AG08396 (cell line): ENCODE data around the gene FGGY.
"Not testable (repeated sequence)": the region's sequence is repeated elsewhere in the genome, so short reads cannot be mapped to it uniquely, and the experiment has no call there.

ENCODE experiments used
- DNase-seq: peaks from one replicate; pipeline ENCODE4 v3.0.0; 2012; ENCODE audit warnings: low spot score, mixed read lengths

The FGGY gene

GRCh38 chr1:59288046-59288445 lies 8.8 kb upstream of the FGGY start:
- DNase-seq, result no peak

DNA sequence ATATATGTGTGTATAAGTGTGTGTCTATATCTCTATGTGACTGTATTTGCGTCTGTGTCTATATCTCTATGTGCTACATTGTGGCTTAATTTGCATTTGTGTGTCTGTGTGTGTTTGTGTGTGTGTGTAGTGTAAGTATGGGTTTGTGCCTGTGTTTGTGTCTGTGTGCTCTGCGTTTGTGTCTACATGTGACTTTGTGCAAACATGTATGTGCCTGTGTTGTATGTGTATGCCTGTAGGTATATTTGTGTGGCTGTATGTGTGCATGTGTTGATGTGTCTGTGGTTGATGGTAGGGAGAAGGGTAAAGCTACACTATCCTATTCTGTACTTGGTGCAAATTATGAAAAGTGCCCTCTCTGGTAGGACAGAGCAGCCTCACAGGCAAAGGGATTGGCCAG lies 7.3 kb upstream of the FGGY start:
- no peak for DNase-seq

DNA sequence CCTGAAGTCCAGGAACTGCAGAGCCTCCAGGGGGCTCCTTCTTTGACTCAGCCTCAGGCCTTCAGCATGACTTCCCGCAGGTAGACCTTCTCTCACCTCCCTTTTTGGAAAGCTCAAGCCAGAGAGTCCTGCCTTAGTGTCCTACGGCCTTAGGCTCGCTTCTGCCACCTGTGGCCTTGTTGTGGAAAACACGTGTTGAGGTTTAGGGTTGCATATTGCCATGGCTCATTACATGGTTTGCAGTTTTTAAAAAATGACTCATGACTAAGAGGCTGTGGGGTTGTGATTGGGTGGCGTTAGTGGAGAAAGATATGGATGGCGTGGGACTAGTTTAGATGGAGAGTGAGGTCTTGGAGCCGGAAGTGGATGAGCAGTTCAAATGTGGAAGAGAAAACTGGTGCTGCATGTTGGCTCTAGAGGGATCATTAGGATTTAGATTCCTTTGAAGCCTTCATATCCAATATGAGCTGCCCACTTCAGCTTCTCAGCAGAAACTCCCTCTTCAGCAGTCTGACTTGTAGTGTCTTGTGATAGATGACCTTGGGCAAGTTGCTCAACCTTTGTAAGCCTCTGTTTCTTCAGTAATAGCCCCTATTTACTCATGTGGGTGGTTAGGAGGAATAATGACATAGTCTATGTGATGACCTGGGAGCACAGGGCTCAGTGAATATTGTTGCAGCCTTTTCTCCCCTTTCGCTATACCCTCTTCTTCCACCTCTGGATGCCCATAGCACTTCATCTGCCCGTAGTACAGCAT lies 6.5 kb upstream of the FGGY start:
- DNase-seq, result no peak

DNA sequence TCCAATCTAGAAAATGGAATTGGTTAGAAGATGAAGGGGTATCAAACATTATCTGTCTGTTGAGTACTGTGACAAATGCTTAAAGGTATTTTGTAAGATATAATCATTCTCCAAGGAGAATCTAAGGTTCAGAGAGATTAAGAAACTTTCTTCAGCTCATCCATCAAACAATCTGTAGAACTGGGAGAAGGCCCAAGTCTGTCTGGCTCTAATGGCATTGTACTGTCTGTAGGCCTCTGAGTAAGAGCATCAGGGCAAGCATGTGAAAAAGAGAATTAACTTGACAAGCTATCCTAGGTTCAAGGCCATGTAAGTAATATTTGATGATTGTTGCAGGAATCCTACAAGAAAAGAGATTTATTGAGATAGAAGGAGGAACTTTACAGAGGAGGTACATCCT lies 5.3 kb upstream of the FGGY start:
- no peak for DNase-seq

DNA sequence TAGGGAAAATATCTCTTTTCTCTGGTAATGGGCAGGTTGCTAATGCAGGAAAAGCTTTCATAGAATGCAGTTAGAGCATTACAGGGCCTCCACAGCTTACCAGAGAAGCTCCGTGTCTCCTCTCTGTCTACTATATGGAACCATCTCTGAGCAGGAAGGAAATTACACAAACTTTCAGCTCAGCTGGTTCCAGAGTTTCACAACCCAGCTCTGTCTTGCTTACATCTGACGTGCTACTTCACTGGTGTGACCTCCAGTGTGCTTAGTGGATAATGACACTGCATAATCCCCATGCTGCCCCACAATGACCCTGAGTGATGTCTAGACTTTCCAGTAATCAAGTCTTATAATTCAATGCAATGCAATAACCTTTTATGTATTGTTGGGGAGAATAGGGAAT lies 4.3 kb upstream of the FGGY start:
- DNase-seq, result peak; percentile 42

GRCh38 chr1:59293206-59293605 lies 3.7 kb upstream of the FGGY start:
- no peak for DNase-seq

DNA sequence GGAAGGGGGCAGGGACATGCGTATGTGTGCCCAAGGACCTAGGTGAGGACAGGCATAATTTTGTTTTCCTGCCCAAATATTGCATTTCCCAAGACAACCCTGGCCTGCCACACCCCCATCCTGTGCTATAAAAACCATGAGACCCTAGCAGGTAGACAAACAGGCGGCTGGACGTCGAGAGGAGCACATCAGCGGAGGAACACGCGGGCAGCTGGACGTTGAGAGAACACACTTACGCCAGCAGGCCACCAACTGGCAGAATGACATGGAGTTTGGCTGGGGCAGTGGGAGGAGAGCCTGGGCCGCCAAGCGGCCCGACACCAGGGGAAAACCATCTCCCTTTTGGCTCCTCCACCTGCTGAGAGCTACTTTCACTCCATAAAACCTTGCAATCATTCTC lies 3.0 kb upstream of the FGGY start:
- no peak for DNase-seq

DNA sequence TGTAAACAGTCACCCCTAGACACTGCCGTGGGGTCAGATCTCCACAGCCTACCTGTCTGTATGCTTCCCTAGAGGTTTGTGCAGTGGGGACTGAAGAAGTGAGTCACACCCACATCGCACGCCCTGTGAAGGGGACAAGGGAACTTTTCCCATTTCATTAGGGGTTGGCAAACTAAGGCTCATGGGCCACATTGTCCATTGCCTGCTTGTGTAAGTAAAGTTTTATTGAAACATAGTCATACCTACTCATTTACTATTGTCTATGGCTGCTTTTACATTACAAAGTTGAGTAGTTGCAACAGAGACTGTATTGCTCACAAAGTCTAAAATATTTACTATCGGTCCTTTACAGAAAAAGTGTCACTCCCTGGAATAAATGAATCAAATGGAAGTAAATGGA lies 2.5 kb upstream of the FGGY start:
- no peak for DNase-seq

GRCh38 chr1:59295618-59296017 lies 1.3 kb upstream of the FGGY start:
- no peak for DNase-seq

GRCh38 chr1:59298026-59298583 lies 1.2 kb downstream of the FGGY start:
- no peak for DNase-seq

DNA sequence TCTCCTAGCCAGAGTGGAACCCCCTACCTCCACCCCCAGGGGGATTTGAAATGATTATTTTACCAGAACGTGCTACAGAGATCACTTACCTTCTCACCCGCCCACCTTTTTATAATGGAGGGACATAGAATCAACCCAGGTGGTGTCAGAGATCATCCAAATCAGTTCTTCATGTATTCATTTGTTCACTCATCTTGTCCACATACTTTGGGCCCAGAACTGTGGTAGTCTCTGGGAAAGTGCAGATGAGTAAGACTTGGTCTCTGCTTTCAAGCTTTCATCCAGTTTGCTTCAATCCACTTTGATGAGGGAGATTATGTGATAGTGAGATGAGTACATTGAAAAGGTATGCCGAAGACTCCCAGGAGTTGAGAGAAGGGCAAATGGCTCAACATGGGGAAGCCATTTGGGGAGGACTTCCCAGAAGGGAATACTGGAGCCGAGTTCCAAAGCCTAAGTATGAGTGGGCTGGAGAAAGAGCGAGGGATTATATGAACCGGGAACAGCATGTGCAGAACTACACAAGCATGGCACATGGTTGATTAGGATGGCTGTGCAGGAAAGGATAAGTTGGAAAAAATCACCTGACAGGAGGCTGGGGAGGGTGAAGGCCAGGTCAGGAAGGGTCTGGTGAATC lies 1.9 kb downstream of the FGGY start:
- no peak for DNase-seq

GRCh38 chr1:59299670-59300069 lies 2.8 kb downstream of the FGGY start:
- not testable (repeated sequence) for DNase-seq

DNA sequence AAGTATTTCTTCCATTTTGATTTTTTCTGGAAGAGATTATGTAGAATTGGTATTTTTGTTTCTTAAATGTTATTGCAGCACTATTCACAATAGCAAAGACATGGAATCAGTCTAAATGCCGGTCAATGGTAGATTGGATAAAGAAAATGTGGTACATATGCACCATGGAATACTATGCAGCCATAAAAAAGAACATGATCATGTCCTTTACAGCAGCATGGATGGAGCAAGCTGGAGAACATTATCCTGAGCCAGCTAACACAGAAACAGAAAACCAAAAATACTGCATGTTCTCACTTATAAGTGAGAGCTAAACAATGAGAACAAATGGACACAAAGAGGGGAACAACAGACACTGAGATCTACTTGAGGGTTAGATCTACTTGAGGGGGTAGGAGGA lies 5.4 kb downstream of the FGGY start:
- no peak for DNase-seq

DNA sequence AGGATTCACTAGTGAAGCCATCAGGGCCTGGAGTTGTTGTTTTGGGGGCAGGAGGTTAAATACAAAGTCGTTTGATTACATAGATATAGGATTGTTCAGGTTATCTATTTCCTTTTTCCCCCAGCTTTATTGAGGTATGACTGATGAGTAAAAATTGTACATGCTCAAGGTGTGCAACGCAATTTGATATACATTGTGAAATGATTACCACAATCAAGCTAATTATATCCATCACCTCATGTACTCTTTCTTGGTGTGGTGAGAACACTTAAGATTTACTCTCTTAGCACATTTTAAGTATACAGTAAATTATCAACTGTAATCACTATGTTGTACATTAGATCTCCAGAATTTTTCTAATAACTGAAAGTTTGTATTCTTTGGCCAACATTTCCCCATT lies 6.0 kb downstream of the FGGY start:
- DNase-seq, result no peak

DNA sequence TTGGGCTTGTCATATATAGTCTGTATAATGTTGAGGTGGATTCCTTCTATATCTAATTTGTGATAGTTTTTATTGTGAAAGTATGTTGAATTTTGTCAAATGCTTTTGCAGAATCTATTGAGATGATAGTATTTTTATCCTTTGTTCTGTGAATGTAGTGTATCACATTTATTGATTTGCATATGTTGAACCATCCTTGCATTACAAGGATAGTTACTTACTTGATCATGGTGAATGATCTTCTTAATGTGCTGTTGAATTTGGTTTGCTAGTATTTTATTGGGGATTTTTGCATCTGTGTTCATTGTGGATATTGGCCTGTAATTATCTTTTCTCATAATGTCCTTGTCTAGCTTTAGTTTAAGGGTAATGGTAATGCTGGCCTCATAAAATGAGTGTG lies 8.3 kb downstream of the FGGY start:
- DNase-seq, result no peak

GRCh38 chr1:59307591-59307990 lies 10.7 kb downstream of the FGGY start:
- no peak for DNase-seq

DNA sequence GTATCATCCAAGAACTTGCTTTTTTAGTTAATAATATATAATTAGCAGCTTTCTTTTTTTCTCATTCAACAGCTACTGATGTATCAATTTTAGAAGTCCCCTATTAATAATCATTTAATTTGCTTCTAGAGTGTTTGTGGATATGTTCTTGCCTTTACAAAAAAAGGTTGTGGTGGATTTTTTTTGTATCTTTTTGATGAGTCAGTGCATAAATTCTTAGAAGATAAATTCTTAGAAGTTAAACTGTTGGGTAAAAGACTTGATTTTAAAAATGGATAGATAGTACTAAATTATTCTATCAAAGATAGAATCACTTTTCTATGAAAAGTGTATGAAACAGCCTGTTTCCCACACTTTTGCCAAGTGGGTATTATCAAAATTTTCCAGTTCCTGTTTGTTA lies 11.9 kb downstream of the FGGY start:
- no peak for DNase-seq

GRCh38 chr1:59309392-59309791 lies 12.5 kb downstream of the FGGY start:
- no peak for DNase-seq

GRCh38 chr1:59309795-59310548 lies 13.1 kb downstream of the FGGY start:
- DNase-seq, result no peak

DNA sequence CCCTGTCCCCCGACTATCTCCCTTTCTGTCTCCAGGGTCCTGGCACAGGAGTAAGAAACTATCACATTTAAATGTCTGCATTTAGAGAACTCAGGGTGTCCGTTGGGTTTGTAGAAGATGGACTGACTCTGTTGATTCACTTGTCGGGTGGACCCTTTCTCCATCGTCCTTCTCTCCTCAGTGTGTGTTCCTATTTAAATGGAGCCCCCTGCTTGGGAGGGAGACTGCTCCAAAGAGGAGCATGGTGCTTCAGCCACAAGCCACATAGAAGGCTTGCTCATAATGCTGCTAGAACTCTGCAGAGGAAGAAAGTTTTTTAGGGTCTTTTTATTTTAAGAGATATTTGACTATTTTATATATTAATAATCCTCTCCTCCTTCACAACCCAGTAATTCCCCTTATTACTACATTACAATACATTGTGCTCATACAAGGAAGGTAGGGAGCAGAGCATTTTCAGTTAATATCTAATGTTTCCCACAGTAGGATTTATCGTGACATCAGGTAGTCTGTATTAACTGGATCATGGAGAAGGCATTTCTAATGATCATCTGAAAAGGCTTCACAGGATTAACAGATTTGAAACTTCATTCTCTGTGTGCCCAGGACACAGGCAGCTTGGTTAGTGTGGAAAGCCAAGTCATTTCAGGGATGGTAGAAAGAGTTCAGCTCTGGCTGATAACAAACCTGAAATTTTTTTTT lies 13.8 kb downstream of the FGGY start:
- DNase-seq, result no peak

GRCh38 chr1:59314776-59315528 lies 18.1 kb downstream of the FGGY start:
- DNase-seq, result no peak
